Loucy (cell line): ENCODE data around the gene MELK.
"Not testable (repeated sequence)": the region's sequence is repeated elsewhere in the genome, so short reads cannot be mapped to it uniquely, and the experiment has no call there.

Experiments
- H2AFZ ChIP-seq: fragments of 200-600 bp; sonication (generic); 2 replicates; pipeline ENCODE4 v1.6.0; 2016; ENCODE audit warnings: antibody characterized with exemption, mild to moderate bottlenecking, low read length, moderate library complexity
- H3F3A ChIP-seq: fragments of 200-600 bp; 2 replicates; pipeline ENCODE4 v1.6.0; 2016; ENCODE audit warnings: antibody characterized with exemption, low read depth, mild to moderate bottlenecking
- H3K27me3 ChIP-seq: fragments of 200-600 bp; sonication (generic); 2 replicates; pipeline ENCODE4 v1.6.1; 2014; ENCODE audit warnings: low read length, mild to moderate bottlenecking; ENCODE audit not compliant: insufficient read depth, poor library complexity, severe bottlenecking
- H3K36me3 ChIP-seq: fragments of 200-600 bp; sonication (generic); 2 replicates; pipeline ENCODE4 v1.6.1; 2016; ENCODE audit warnings: low read length; ENCODE audit not compliant: insufficient read depth
- H3K4me1 ChIP-seq: fragments of 200-600 bp; sonication (generic); 2 replicates; pipeline ENCODE4 v1.5.1; 2014; ENCODE audit warnings: low read length, mild to moderate bottlenecking; ENCODE audit not compliant: insufficient read depth, poor library complexity, severe bottlenecking
- H3K4me2 ChIP-seq: fragments of 200-600 bp; sonication (generic); 2 replicates; pipeline ENCODE4 v1.6.0; 2014; ENCODE audit warnings: antibody characterized with exemption, low read length, low read depth, mild to moderate bottlenecking; ENCODE audit not compliant: poor library complexity, severe bottlenecking
- H3K4me3 ChIP-seq: fragments of 200-600 bp; sonication (generic); 2 replicates; pipeline ENCODE4 v1.5.1; 2014; ENCODE audit warnings: low read length, mild to moderate bottlenecking, mixed read lengths; ENCODE audit not compliant: poor library complexity, severe bottlenecking
- H3K79me2 ChIP-seq: fragments of 200-600 bp; sonication (generic); 2 replicates; pipeline ENCODE4 v1.6.1; 2014; ENCODE audit warnings: low read length; ENCODE audit not compliant: insufficient read depth
- H3K9ac ChIP-seq: fragments of 200-600 bp; sonication (generic); 2 replicates; pipeline ENCODE4 v1.6.0; 2014; ENCODE audit warnings: mild to moderate bottlenecking, low read depth, low read length, moderate library complexity; ENCODE audit not compliant: poor library complexity, severe bottlenecking
- H3K9me2 ChIP-seq: fragments of 200-600 bp; sonication (generic); replicated peaks from 2 replicates; pipeline ENCODE4 v1.6.1; 2016; ENCODE audit warnings: low read depth, low read length, mixed read lengths
- H3K9me3 ChIP-seq: fragments of 200-600 bp; sonication (generic); 2 replicates; pipeline ENCODE4 v1.6.1; 2014; ENCODE audit warnings: mild to moderate bottlenecking, antibody characterized with exemption, low read length, low read depth; ENCODE audit not compliant: insufficient read depth
- H4K20me1 ChIP-seq: fragments of 200-600 bp; sonication (generic); 2 replicates; pipeline ENCODE4 v1.6.0; 2014; ENCODE audit warnings: antibody characterized with exemption, low read length, mild to moderate bottlenecking; ENCODE audit not compliant: insufficient read depth, poor library complexity, severe bottlenecking
- CTCF ChIP-seq: fragments of 200-600 bp; sonication (generic); conservative IDR thresholded peaks from 2 replicates; pipeline ENCODE4 v1.5.1; 2014; ENCODE audit warnings: mild to moderate bottlenecking, antibody characterized with exemption, low read length
- EZH2phosphoT487 ChIP-seq: fragments of 200-600 bp; IDR thresholded peaks from 2 replicates; pipeline ENCODE4 v1.6.1; 2018; ENCODE audit warnings: antibody characterized with exemption, mild to moderate bottlenecking, moderate library complexity, borderline replicate concordance

Gene MELK

GRCh38 chr9:36550135-36550534 is 22.6 kb upstream of the MELK start:
- no peak overlapping the region for H2AFZ ChIP-seq
- no peak overlapping the region for H3K4me3 ChIP-seq
- no peak overlapping the region for H3K9ac ChIP-seq
- no peaks in the 10 kb centered on the region for H3K9me2 ChIP-seq
- H3K4me2 ChIP-seq: no peak overlapping the region
- H4K20me1 ChIP-seq: no peaks in the 10 kb centered on the region
- H3K27me3 ChIP-seq: no peaks in the 10 kb centered on the region
- no peaks in the 10 kb centered on the region for H3K4me1 ChIP-seq
- no peaks in the 10 kb centered on the region for H3F3A ChIP-seq
- TF ChIP-seq CTCF (no peak), EZH2phosphoT487 (no peak)
- no peaks in the 10 kb centered on the region for H3K36me3 ChIP-seq
- H3K79me2 ChIP-seq: no peaks in the 10 kb centered on the region
- no peaks in the 10 kb centered on the region for H3K9me3 ChIP-seq

DNA sequence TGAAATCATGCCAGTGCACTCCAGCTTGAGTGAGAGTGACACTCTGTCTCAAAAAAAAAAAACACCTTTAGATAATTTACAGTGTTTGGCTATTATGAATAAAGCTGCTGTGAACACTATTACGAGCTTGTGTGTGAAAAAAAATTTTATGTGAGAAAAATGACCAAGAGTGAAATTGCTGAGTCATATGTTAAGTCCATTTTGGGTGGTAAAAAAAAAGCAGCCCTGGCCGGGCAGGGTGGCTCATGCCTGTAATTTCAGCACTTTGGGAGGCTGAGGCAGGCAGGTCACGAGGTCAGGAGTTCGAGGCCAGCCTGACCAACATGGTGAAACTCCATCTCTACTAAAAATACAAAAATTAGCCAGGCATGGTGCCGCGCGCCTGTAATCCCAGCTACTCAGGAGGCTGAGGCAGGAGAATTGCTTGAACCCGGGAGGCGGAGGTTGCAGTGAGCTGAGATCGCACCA is 22.0 kb upstream of the MELK start:
- not testable (repeated sequence) for H3K4me1 ChIP-seq, H3K79me2 ChIP-seq, H4K20me1 ChIP-seq, H3K27me3 ChIP-seq, H3F3A ChIP-seq, H2AFZ ChIP-seq, H3K9me3 ChIP-seq, H3K4me3 ChIP-seq, H3K9me2 ChIP-seq, H3K9ac ChIP-seq, H3K36me3 ChIP-seq, H3K4me2 ChIP-seq

- Histone ChIP-seq H3K9me3 (no peaks in the 10 kb centered on the region), H3K36me3 (no peaks in the 10 kb centered on the region), H3K4me3 (no peak overlapping the region), H3K9ac (no peak overlapping the region), H3K4me2 (no peak overlapping the region), H4K20me1 (no peaks in the 10 kb centered on the region), H3K79me2 (no peaks in the 10 kb centered on the region), H3K27me3 (no peaks in the 10 kb centered on the region), H3F3A (no peaks in the 10 kb centered on the region), H3K4me1 (no peaks in the 10 kb centered on the region), H2AFZ (no peak overlapping the region), H3K9me2 (no peaks in the 10 kb centered on the region)
- TF ChIP-seq CTCF: no peak
- no peak for TF ChIP-seq EZH2phosphoT487
These were observed 21.6 kb upstream of the MELK start for GRCh38 chr9:36551129-36551528.

- Histone ChIP-seq H3K4me2 (no peak overlapping the region), H3K9me3 (no peaks in the 10 kb centered on the region), H3K9me2 (no peaks in the 10 kb centered on the region), H4K20me1 (no peaks in the 10 kb centered on the region), H3K79me2 (no peaks in the 10 kb centered on the region), H2AFZ (no peak overlapping the region), H3K36me3 (no peaks in the 10 kb centered on the region), H3K27me3 (no peaks in the 10 kb centered on the region), H3F3A (no peaks in the 10 kb centered on the region), H3K4me3 (no peak overlapping the region), H3K4me1 (no peaks in the 10 kb centered on the region), H3K9ac (no peak overlapping the region)
- TF ChIP-seq CTCF (no peak), EZH2phosphoT487 (no peak)
These were observed 20.8 kb upstream of the MELK start for GRCh38 chr9:36551910-36552309.
